Keratinocyte (primary cell): ENCODE data around the gene PLCH2. TPM values are rescaled to one million over a fixed set of nuclear protein-coding genes. Genes with fewer than 3 reads are reported as not detected.

Experiments used
- DNase-seq: peaks from one replicate; pipeline ENCODE4 v3.0.0-alpha.2; 2011; ENCODE audit warnings: low read depth, missing footprints, low spot score
- FAIRE-seq: peaks from 2 replicates; lab custom pipeline; 2011; peaks lifted over from hg19 to GRCh38; lab: Jason Lieb, UNC
- H2AFZ ChIP-seq: 2 replicates; pipeline ENCODE4 v1.6.0; 2012; ENCODE audit warnings: low read length, control low read depth, inconsistent platforms; ENCODE audit not compliant: control insufficient read depth
- H3K27ac ChIP-seq: 2 replicates; pipeline ENCODE4 v1.5.1; 2011; ENCODE audit warnings: low read length; ENCODE audit not compliant: control insufficient read depth, insufficient read depth
- H3K27me3 ChIP-seq: 3 replicates; pipeline ENCODE4 v1.6.0; 2011; ENCODE audit warnings: low read length; ENCODE audit not compliant: control insufficient read depth, insufficient read depth; ENCODE audit errors: extremely low read depth
- H3K36me3 ChIP-seq, 2 experiments: 2 replicates in 1 of 2; 3 replicates in 1 of 2; pipeline ENCODE4 v1.5.1; 2011; ENCODE audit warnings: low read length in 2 of 2, mild to moderate bottlenecking in 1 of 2; ENCODE audit not compliant: control insufficient read depth in 2 of 2, insufficient read depth in 2 of 2; ENCODE audit errors: extremely low read depth in 1 of 2
- H3K4me1 ChIP-seq: 3 replicates; pipeline ENCODE4 v1.5.1; 2011; ENCODE audit warnings: low read length; ENCODE audit not compliant: control insufficient read depth, insufficient read depth; ENCODE audit errors: extremely low read depth
- H3K4me2 ChIP-seq: 3 replicates; pipeline ENCODE4 v1.6.0; 2011; ENCODE audit warnings: low read depth, low read length; ENCODE audit not compliant: control insufficient read depth, insufficient read depth; ENCODE audit errors: extremely low read depth
- H3K4me3 ChIP-seq, 3 experiments: fragments of 200-600 bp in 1 of 3; sonication (generic) in 1 of 3; 2 replicates in 2 of 3; 3 replicates in 1 of 3; pipeline ENCODE4 v1.5.1; 2011 to 2016; ENCODE audit warnings: low read length in 3 of 3, mild to moderate bottlenecking in 3 of 3, control low read depth in 2 of 3, inconsistent platforms in 1 of 3, low read depth in 1 of 3, mixed read lengths in 1 of 3, mixed run types in 1 of 3, moderate library complexity in 1 of 3; ENCODE audit not compliant: control insufficient read depth in 2 of 3, insufficient read depth in 2 of 3; ENCODE audit errors: extremely low read depth in 1 of 3
- H3K79me2 ChIP-seq: 2 replicates; pipeline ENCODE4 v1.6.0; 2012; ENCODE audit warnings: low read length; ENCODE audit not compliant: control insufficient read depth, insufficient read depth
- H3K9ac ChIP-seq: 3 replicates; pipeline ENCODE4 v1.6.0; 2011; ENCODE audit warnings: low read length; ENCODE audit not compliant: control insufficient read depth, insufficient read depth; ENCODE audit errors: extremely low read depth
- H3K9me1 ChIP-seq: 3 replicates; pipeline ENCODE4 v1.6.0; 2011; ENCODE audit warnings: low read length; ENCODE audit not compliant: control insufficient read depth, insufficient read depth; ENCODE audit errors: extremely low read depth
- H3K9me3 ChIP-seq: 2 replicates; pipeline ENCODE4 v1.5.1; 2012; ENCODE audit warnings: low read depth, low read length; ENCODE audit not compliant: control insufficient read depth
- H4K20me1 ChIP-seq: 3 replicates; pipeline ENCODE4 v1.6.0; 2011; ENCODE audit warnings: low read length; ENCODE audit not compliant: control insufficient read depth, insufficient read depth; ENCODE audit errors: extremely low read depth
- CTCF ChIP-seq, 3 experiments: IDR thresholded peaks in 1 of 3; conservative IDR thresholded peaks in 1 of 3; optimal IDR thresholded peaks in 1 of 3; 2 replicates in 2 of 3; 3 replicates in 1 of 3; pipeline versions ENCODE3 to v1.5.1; 2011; ENCODE audit warnings: low read length in 3 of 3, mild to moderate bottlenecking in 3 of 3, moderate library complexity in 2 of 3, control low read depth in 1 of 3, inconsistent platforms in 1 of 3; ENCODE audit not compliant: insufficient read depth in 2 of 3; ENCODE audit errors: extremely low read depth in 1 of 3
- EZH2 ChIP-seq: IDR thresholded peaks from one replicate; pipeline ENCODE4 v1.6.1; 2012; ENCODE audit warnings: inconsistent platforms, mild to moderate bottlenecking, low read length, moderate library complexity
- dilution Hi-C: fragments of 300-500 bp; cut with MboI; formaldehyde crosslinking; loops from one replicate; pipeline ENCODE4 v1.7.0; 2020; ENCODE audit warnings: low sequenced_read_pairs; ENCODE audit not compliant: extremely low pct_ligation_motif_present
- polyA plus RNA-seq, 5 experiments: library from polyadenylated mRNA; depleted of rRNA in 3 of 5; stranded (reverse) in 3 of 5; stranded (forward) in 1 of 5; unstranded in 1 of 5; fragments of >200 nt; gene quantifications; 1 replicate in 1 of 5; 2 replicates in 3 of 5; 3 replicates in 1 of 5; pipeline versions ENCODE4 v1.2.1 to v1.2.3, GENCODE V29; 2011 to 2012; ENCODE audit warnings: missing spikeins in 2 of 5, low read depth in 1 of 5, low replicate concordance in 1 of 5

Gene PLCH2
- polyA plus RNA-seq, 1 donor (not counting 4 experiments of a cell fraction or from before 2014, with no cell fraction given) = 57.4 TPM

GRCh38 chr1:2543543-2544092 lies 67.5 kb downstream of the PLCH2 start:
- Histone ChIP-seq H3K79me2 (no peaks in the 10 kb centered on the region), H4K20me1 (no peaks in the 10 kb centered on the region), H3K9me3 (no peaks in the 10 kb centered on the region), H3K9me1 (no peaks in the 10 kb centered on the region), H3K27ac (no peak overlapping the region), H3K36me3 (no peaks in the 10 kb centered on the region), H3K4me2 (no peak overlapping the region), H3K4me1 (peaks cover 30% of the 10 kb centered on the region), H2AFZ (no peak overlapping the region), H3K27me3 (no peaks in the 10 kb centered on the region), H3K9ac (no peak overlapping the region), H3K4me3 (no peak overlapping the region)
- DNase-seq (no peak), FAIRE-seq (no peak)
- dilution Hi-C loops = no loop called here
- no peak for TF ChIP-seq EZH2
- no peak for TF ChIP-seq CTCF (optimal IDR thresholded peaks at IDR 0.05 in 1 of 3, IDR thresholded peaks at IDR 0.05 in 1 of 3, conservative IDR thresholded peaks at IDR 0.05 in 1 of 3; ENCODE audit: extremely low read depth in 1 of 3, insufficient read depth in 2 of 3, low read length in 3 of 3)

- FAIRE-seq = no peak
- peaks cover 35% of the 10 kb centered on the region for H3K4me1 ChIP-seq
- TF ChIP-seq EZH2 = no peak
- TF ChIP-seq CTCF (optimal IDR thresholded peaks at IDR 0.05 in 1 of 3, IDR thresholded peaks at IDR 0.05 in 1 of 3, conservative IDR thresholded peaks at IDR 0.05 in 1 of 3; ENCODE audit: extremely low read depth in 1 of 3, insufficient read depth in 2 of 3, low read length in 3 of 3) = no peak
Observed at GRCh38 chr1:2544093-2544874, 68.2 kb downstream of the PLCH2 start.

More at GRCh38 chr1:2544093-2544874, 68.2 kb downstream of the PLCH2 start:
- H3K36me3 ChIP-seq = no peaks in the 10 kb centered on the region
- H3K27ac ChIP-seq = no peak overlapping the region
- H3K4me3 ChIP-seq = no peak overlapping the region
- no peak overlapping the region for H2AFZ ChIP-seq
- no peaks in the 10 kb centered on the region for H3K9me3 ChIP-seq
- dilution Hi-C loops = no loop called here
- no peaks in the 10 kb centered on the region for H3K27me3 ChIP-seq
- no peaks in the 10 kb centered on the region for H3K9me1 ChIP-seq
- DNase-seq = no peak
- H3K9ac ChIP-seq = no peak overlapping the region
- no peaks in the 10 kb centered on the region for H3K79me2 ChIP-seq
- H3K4me2 ChIP-seq = no peak overlapping the region
- H4K20me1 ChIP-seq = no peaks in the 10 kb centered on the region
